ENCODE measurements around the gene HRH4. TPM values are rescaled to one million over a fixed set of nuclear protein-coding genes. Genes with fewer than 3 reads are reported as not detected.

HRH4 gene
- total and polyA plus RNA-seq, 2 donors (not counting 1 experiment from before 2014, with no cell fraction given): 0.03 to 0.07 TPM

DNA sequence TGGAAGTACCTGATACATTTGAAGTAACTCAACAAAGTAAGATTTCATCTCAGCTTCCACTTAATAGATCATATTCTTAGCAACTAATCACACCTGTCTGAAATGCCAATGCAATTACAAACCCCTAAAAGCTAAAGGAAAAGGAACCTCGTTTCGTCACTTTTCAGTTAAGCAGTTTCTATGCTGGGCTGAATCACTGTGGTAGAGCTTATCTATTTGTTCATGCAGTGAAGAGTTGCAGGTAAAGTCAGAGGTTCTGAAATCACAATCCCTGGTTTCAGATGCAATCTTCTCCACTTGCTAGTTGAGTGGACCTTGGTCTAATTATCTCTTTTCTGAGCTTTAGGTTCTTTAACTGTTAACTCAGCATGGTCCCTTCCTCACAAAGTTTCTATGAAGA lies 6.3 kb downstream of the HRH4 start:
- H3K36me3 ChIP-seq (replicated peaks in 1 of 2; ENCODE audit: control extremely low read depth in 1 of 2, control insufficient read depth in 1 of 2, extremely low read depth in 1 of 2, insufficient read depth in 2 of 2, low read length in 1 of 2): no peaks in the 10 kb centered on the region
- no peaks in the 10 kb centered on the region for H3K9me3 Mint-ChIP-seq (ENCODE audit: insufficient read depth)
- H3K27me3 Mint-ChIP-seq: peaks cover 12% of the 10 kb centered on the region
- no peaks in the 10 kb centered on the region for H3K4me1 ChIP-seq (ENCODE audit: control insufficient read depth in 2 of 2, insufficient read depth in 2 of 2, low read length in 2 of 2)
- TF ChIP-seq, protein P1, sequence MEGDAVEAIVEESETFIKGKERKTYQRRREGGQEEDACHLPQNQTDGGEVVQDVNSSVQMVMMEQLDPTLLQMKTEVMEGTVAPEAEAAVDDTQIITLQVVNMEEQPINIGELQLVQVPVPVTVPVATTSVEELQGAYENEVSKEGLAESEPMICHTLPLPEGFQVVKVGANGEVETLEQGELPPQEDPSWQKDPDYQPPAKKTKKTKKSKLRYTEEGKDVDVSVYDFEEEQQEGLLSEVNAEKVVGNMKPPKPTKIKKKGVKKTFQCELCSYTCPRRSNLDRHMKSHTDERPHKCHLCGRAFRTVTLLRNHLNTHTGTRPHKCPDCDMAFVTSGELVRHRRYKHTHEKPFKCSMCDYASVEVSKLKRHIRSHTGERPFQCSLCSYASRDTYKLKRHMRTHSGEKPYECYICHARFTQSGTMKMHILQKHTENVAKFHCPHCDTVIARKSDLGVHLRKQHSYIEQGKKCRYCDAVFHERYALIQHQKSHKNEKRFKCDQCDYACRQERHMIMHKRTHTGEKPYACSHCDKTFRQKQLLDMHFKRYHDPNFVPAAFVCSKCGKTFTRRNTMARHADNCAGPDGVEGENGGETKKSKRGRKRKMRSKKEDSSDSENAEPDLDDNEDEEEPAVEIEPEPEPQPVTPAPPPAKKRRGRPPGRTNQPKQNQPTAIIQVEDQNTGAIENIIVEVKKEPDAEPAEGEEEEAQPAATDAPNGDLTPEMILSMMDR (IDR thresholded peaks at IDR 0.05): no peak
- TF ChIP-seq EZH2 (IDR thresholded peaks at IDR 0.05; ENCODE audit: borderline replicate concordance, insufficient read depth, low read depth, low read length, poor library complexity, severe bottlenecking): no peak
- no peaks in the 10 kb centered on the region for H4K20me1 ChIP-seq (ENCODE audit: control insufficient read depth, insufficient read depth, low read length, poor library complexity, severe bottlenecking)
- no peak overlapping the region for H3K27ac Mint-ChIP-seq
- no peaks in the 10 kb centered on the region for H3K4me1 Mint-ChIP-seq
- DNase-seq (no peak), ATAC-seq (ENCODE audit: low read depth) (no peak)
- ChIA-PET POLR2A (no interaction called here), CTCF (interaction anchor here (1.0 kb wide), 1 partner anchor 21 kb away, joined by 3 read pairs; no protein-coding TSS in a partner anchor)
- peaks cover 0 to 1% (median 0%) of the 10 kb centered on the region in 3 donors for H3K9me3 ChIP-seq (ENCODE audit: control extremely low read depth in 1 of 3, control insufficient read depth in 2 of 3, insufficient read depth in 1 of 3, low read length in 2 of 3)
- H3K9ac ChIP-seq (ENCODE audit: low read length): no peak overlapping the region
- no peaks in the 10 kb centered on the region for H3K79me2 ChIP-seq (ENCODE audit: control insufficient read depth, insufficient read depth, low read length)
- no peak overlapping the region for H3K27ac ChIP-seq (ENCODE audit: low read length in 2 of 2)
- H3K4me3 ChIP-seq (ENCODE audit: control extremely low read depth in 1 of 5, extremely low read depth in 1 of 5, insufficient read depth in 1 of 5, low read depth in 2 of 5, low read length in 4 of 5): no peak overlapping the region
- no peaks in the 10 kb centered on the region for H3K27me3 ChIP-seq (replicated peaks in 1 of 4; ENCODE audit: control extremely low read depth in 1 of 4, control insufficient read depth in 3 of 4, insufficient read depth in 4 of 4, low read length in 3 of 4)
- H2AFZ ChIP-seq (ENCODE audit: insufficient read depth, low read depth, low read length, poor library complexity, severe bottlenecking): no peak overlapping the region
- 100% methylated on average over 1 of the region's 2 CpGs for WGBS (ENCODE audit: insufficient coverage)
- intact Hi-C loops (cut with micrococcal nuclease): no loop called here
- H3K4me3 Mint-ChIP-seq: no peak overlapping the region
- H3K4me2 ChIP-seq (replicated peaks; ENCODE audit: low read depth, low read length, poor library complexity, severe bottlenecking): no peak overlapping the region

DNA sequence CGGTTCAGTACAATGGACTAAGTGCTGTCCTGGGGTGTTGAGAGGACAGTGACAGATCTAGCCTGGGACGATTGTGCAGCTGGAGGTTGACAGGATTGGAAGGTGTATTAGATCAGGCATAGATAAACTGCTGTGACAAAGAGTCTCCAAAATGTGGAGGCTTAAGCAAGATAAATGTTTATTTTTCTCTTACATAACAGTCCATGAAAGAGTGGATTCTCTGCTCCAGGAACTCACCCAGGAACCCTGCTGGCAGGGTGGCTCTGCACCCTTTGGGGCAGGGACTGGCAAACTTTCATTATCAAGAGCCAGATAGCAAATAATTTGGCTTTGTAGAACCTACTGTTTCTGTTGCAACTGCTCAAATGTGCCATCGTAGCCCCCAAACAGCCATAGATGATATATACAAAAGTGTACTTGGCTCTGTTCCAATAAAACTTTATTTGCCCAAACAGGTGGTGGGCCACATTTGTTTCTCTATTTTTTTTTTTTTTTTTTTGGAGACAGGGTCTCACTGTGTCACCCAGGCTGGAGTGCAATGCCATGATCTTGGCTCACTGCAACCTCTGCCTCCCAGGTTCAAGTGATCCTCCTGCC lies 9.7 kb downstream of the HRH4 start:
- no peaks in the 10 kb centered on the region for H3K27me3 ChIP-seq (replicated peaks in 1 of 4; ENCODE audit: control extremely low read depth in 1 of 4, control insufficient read depth in 3 of 4, insufficient read depth in 4 of 4, low read length in 3 of 4)
- no peak overlapping the region for H3K4me3 ChIP-seq (ENCODE audit: control extremely low read depth in 1 of 5, extremely low read depth in 1 of 5, insufficient read depth in 1 of 5, low read depth in 2 of 5, low read length in 4 of 5)
- ATAC-seq (ENCODE audit: low read depth) (no peak), DNase-seq (no peak)
- peaks cover 0 to 1% (median 0%) of the 10 kb centered on the region in 3 donors for H3K9me3 ChIP-seq (ENCODE audit: control extremely low read depth in 1 of 3, control insufficient read depth in 2 of 3, insufficient read depth in 1 of 3, low read length in 2 of 3)
- Mint-ChIP-seq H3K4me3 (no peak overlapping the region), H3K27ac (no peak overlapping the region), H3K27me3 (peaks cover 7% of the 10 kb centered on the region), H3K4me1 (no peaks in the 10 kb centered on the region), H3K9me3 (ENCODE audit: insufficient read depth) (no peaks in the 10 kb centered on the region)
- no peak overlapping the region for H2AFZ ChIP-seq (ENCODE audit: insufficient read depth, low read depth, low read length, poor library complexity, severe bottlenecking)
- intact Hi-C loops (cut with micrococcal nuclease): no loop called here
- ChIA-PET POLR2A (no interaction called here), CTCF (no interaction called here)
- no peaks in the 10 kb centered on the region for H4K20me1 ChIP-seq (ENCODE audit: control insufficient read depth, insufficient read depth, low read length, poor library complexity, severe bottlenecking)
- no peaks in the 10 kb centered on the region for H3K36me3 ChIP-seq (replicated peaks in 1 of 2; ENCODE audit: control extremely low read depth in 1 of 2, control insufficient read depth in 1 of 2, extremely low read depth in 1 of 2, insufficient read depth in 2 of 2, low read length in 1 of 2)
- H3K4me1 ChIP-seq (ENCODE audit: control insufficient read depth in 2 of 2, insufficient read depth in 2 of 2, low read length in 2 of 2): no peaks in the 10 kb centered on the region
- no peak overlapping the region for H3K4me2 ChIP-seq (replicated peaks; ENCODE audit: low read depth, low read length, poor library complexity, severe bottlenecking)
- H3K9ac ChIP-seq (ENCODE audit: low read length): no peak overlapping the region
- H3K79me2 ChIP-seq (ENCODE audit: control insufficient read depth, insufficient read depth, low read length): no peaks in the 10 kb centered on the region
- H3K27ac ChIP-seq (ENCODE audit: low read length in 2 of 2): no peak overlapping the region
- 100% methylated on average over 3 of the region's 3 CpGs for WGBS (ENCODE audit: insufficient coverage)
- no peak for TF ChIP-seq EZH2 (IDR thresholded peaks at IDR 0.05; ENCODE audit: borderline replicate concordance, insufficient read depth, low read depth, low read length, poor library complexity, severe bottlenecking)
- TF ChIP-seq, protein P1 (IDR thresholded peaks at IDR 0.05): no peak
